ENCODE results near the gene PGGHG. TPM values are rescaled to one million over a fixed set of nuclear protein-coding genes. Genes with fewer than 3 reads are reported as not detected.
A peak's percentile ranks its signal among the peaks of the same experiment; 100 is the strongest.

The PGGHG gene
- total and polyA plus RNA-seq, 10 of the 15 experiments (the other 5 are each of a cell fraction or from before 2014, with no cell fraction given): 0.10 to 8.3 (median 1.8) TPM

DNA sequence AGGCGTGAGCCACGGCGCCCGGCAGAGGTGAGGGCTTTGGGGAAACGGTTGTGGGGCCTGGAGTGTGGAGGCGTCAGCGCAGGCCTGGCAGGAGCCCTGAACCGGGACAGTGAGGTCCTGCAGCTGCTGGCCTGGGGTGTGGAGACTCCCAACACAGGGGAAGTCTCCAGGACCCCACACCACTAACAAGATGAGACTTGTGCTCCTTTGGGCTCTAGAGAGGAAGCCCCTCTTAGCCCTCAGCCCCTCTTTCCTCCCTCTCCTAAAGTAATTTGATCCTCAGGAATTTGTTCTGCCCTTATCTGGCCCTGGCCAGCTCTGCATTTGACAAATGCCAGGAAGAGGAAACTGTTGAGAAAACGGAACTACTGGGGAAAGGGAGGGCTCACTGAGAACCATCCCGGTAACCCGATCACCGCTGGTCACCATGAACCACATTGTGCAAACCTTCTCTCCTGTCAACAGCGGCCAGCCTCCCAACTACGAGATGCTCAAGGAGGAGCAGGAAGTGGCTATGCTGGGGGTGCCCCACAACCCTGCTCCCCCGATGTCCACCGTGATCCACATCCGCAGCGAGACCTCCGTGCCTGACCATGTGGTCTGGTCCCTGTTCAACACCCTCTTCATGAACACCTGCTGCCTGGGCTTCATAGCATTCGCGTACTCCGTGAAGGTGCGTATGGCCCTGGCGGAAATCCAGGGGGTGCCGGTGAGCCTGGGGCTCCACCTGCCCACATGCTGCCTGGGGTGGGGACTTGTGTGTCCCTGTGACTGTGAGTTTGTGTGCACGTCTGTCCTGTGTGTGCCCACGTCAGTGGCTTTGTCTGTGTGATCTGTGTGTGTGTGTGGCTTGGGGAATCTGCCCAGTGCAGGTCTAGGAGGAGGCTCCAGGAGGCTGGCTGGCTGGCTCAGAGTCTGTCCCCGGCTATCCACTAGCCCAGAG, 19.1 kb downstream of the PGGHG start, which contains the start of gene IFITM2 (continued):
- TF ChIP-seq GATAD2B (conservative IDR thresholded peaks at IDR 0.05; ENCODE audit: low read depth) (0 out of 2 replicates have a peak, but pooled peaks have one; percentile 37), RAD21 (IDR thresholded peaks at IDR 0.05; ENCODE audit: insufficient read depth, low read depth, low read length) (0 out of 2 replicates have a peak, but pooled peaks have one; percentile 4), SPI1 (IDR thresholded peaks at IDR 0.05; ENCODE audit: borderline replicate concordance, insufficient read depth, low read depth, low read length) (peak; percentile 41; the same call in 1 of the 2 replicates), MYC (IDR thresholded peaks at IDR 0.05; ENCODE audit: insufficient read depth, insufficient read length, insufficient replicate concordance, low read length, severe bottlenecking) (peak; percentile 59), ATF7 (IDR thresholded peaks at IDR 0.05; ENCODE audit: low read depth) (peak; percentile 44), IRF4 (IDR thresholded peaks at IDR 0.05; ENCODE audit: low read depth, low read length) (0 out of 2 replicates have a peak, but pooled peaks have one; percentile 21)
- TF ChIP-seq, protein P1, sequence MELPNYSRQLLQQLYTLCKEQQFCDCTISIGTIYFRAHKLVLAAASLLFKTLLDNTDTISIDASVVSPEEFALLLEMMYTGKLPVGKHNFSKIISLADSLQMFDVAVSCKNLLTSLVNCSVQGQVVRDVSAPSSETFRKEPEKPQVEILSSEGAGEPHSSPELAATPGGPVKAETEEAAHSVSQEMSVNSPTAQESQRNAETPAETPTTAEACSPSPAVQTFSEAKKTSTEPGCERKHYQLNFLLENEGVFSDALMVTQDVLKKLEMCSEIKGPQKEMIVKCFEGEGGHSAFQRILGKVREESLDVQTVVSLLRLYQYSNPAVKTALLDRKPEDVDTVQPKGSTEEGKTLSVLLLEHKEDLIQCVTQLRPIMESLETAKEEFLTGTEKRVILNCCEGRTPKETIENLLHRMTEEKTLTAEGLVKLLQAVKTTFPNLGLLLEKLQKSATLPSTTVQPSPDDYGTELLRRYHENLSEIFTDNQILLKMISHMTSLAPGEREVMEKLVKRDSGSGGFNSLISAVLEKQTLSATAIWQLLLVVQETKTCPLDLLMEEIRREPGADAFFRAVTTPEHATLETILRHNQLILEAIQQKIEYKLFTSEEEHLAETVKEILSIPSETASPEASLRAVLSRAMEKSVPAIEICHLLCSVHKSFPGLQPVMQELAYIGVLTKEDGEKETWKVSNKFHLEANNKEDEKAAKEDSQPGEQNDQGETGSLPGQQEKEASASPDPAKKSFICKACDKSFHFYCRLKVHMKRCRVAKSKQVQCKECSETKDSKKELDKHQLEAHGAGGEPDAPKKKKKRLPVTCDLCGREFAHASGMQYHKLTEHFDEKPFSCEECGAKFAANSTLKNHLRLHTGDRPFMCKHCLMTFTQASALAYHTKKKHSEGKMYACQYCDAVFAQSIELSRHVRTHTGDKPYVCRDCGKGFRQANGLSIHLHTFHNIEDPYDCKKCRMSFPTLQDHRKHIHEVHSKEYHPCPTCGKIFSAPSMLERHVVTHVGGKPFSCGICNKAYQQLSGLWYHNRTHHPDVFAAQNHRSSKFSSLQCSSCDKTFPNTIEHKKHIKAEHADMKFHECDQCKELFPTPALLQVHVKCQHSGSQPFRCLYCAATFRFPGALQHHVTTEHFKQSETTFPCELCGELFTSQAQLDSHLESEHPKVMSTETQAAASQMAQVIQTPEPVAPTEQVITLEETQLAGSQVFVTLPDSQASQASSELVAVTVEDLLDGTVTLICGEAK (IDR thresholded peaks at IDR 0.05; ENCODE audit: borderline replicate concordance): peak; percentile 78

All from GM12878 (cell line).